HG03095 (cell line): ENCODE results near the gene UBTF.
"Not testable (repeated sequence)": the region's sequence is repeated elsewhere in the genome, so short reads cannot be mapped to it uniquely, and the experiment has no call there.

Source experiments
- ATAC-seq: cut with Tn5 transposase; IDR thresholded peaks from one replicate; pipeline ENCODE4 v1.9.1; 2021; ENCODE audit warnings: moderate library complexity; ENCODE audit not compliant: unreplicated experiment

Gene UBTF

DNA sequence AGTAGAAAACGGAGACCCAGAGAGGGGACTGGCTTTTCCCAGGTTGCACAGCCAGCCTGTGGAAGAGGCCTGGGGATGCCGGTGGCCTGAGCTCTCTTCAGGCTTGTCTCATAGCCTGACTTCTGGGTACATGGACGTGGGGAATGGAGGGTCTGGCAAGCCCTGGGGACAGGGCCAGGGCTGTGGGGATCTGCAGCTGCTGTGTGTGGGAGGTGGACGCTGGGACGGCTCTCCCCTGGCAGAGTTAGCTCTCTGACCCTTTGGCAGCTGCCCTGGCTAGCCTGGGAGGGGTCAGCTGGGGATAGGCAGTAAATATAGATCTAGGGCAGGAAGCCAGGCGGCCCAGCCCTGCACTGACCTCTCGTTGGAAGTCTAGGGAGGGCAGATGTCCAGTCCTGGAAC lies 28.0 kb upstream of the UBTF start:
- no peak for ATAC-seq

DNA sequence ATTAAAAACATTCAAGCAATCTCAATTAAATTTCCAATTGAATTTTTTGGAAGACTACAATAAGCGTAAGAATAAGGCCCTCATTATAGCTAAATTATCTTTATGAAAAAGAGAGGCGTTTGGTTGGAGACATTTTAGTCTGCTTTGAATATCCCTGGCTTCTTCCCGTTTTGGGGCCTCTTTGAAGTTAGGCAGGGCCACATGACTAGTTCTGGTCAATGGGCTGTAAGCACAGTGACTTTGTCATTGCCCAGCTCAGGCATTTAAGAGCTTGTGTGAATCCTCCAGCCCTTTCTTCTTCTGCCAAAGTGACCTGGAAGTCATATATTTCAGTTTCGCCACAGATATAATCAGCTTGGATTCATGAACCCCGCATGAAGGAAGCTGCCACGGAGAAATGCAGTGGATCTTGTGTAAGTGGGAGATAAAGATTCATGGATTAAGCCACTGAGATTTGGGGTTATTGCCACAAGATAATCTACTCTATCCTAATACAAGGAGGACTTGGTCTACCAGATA lies 21.7 kb upstream of the UBTF start:
- no peak for ATAC-seq

DNA sequence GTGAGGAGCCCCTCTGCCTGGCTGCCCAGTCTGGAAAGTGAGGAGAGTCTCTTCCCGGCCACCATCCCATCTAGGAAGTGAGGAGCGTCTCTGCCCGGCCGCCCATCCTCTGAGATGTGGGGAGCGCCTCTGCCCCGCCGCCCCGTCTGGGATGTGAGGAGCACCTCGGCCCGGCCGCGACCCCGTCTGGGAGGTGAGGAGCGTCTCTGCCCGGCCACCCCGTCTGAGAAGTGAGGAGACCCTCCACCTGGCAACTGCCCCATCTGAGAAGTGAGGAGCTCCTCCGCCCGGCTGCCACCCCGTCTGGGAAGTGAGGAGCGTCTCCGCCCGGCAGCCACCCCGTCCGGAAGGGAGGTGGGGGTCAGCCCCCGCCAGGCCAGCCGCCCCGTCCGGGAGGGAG lies 18.4 kb upstream of the UBTF start:
- ATAC-seq: not testable (repeated sequence)

DNA sequence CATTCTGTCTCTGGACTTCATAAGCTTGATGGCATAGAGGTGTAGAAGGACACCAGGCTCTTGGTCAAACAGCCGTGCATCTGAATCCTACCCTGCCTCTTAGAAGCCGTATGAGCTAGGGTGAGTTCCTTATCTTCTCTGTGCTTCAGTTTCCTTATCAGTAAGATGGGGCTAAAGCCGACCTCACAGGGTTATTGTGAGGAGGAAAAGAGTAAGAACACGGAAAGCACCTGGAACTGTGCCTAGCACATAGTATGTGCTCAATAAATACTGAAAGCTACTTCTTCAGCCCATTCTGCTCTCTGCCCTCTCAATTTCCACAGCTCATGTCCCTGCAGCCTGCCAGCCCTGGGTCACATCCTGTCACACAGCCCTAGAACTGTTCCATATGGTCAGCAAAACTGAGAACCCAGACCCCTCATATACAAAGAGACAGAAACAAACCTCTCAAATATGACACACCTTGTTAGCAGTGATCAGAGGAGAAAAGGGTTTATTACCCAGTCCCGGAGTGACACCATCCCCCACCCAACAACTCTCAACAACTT lies 17.0 kb upstream of the UBTF start:
- ATAC-seq: no peak

DNA sequence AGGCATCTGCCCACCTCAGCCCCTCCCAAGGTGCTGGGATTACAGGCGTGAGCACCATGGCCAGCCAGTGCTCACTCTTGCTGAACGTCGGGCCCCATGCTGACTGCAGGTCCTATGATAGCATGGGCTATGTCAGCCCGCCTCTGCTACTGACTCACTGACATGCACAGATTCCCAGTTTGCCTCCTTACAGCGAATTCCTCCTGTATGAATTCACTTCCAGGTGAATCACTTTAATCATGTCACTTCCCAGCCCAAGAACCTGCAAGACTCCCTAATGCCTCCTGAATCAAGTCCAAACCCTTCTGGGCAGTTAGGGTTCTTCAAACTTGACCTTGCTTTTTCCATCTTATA lies 16.1 kb upstream of the UBTF start:
- no peak for ATAC-seq

DNA sequence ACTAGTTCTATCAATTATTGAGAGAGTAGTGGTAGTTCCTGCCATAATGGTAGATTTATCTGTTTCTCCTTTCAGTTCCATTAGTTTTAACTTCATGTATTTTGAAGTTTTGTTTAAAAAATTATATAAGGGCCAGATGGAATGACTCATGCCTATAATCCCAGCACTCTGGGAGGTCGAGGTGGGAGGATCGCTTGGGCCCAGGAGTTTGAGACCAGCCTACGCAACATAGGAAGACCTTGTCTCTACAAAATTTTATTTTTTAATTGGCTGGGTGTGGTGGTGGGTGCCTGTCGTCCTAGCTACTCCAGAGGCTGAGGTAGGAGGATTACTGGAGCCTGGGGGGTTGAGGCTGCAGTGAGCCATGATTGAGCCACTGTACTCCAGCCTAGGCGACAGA lies 14.1 kb upstream of the UBTF start:
- no peak for ATAC-seq

DNA sequence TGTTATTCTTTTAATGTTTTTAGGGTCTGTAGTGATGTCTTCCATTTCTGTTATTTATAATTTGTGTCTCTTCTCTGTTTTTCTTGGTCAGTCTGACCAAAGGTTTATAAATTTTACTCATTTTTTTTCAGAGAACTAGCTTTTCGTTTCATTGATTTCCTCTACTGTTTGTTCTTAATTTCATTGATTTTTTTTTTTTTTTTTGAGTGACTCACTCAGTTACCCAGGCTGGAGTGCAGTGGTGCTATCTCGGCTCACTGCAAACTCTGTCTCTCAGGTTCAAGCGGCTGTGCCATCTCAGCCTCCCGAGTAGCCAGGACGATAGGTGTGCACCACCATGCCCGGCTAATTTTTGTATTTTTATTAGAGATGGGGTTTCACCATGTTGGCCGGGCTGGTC lies 12.6 kb upstream of the UBTF start:
- ATAC-seq: no peak

DNA sequence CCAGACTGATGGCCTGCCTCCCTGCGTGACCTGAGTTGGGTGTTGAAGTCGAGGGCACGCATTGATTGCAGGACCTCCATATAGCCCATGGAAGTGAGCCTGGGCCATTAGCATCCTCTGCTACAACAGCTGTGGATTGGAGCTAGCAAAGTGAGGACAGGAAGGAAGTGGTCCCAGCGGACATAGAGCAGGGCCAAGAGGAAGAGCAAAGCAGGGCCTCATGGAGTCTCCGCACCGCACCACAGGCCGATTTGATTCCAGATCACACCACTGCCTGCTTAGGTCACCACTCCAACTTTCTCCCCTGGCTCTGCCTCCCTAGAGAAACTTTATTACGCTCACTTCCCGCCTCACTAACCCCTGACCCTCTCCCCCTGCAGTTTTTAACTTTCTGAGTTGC lies 10.7 kb upstream of the UBTF start:
- no peak for ATAC-seq

DNA sequence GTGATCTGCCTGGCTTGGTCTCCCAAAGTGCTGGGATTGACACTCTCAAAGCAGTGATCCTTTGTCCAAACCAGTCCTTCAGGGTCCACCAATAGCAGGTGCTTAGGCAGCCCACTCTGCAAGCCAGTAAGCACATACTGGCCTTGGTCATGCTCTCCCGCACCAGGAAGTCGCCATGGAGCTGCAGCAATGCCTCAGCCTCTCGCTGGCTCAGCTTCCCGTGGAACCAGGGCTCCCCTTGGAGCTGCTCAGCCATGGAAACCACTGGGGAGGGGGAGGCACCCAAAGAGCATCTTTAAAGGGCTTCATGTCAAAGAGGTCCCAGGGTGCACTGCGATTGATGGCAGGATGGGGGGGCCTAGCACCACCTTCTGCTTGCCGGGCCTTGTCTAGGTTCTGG lies 9.6 kb upstream of the UBTF start:
- no peak for ATAC-seq

DNA sequence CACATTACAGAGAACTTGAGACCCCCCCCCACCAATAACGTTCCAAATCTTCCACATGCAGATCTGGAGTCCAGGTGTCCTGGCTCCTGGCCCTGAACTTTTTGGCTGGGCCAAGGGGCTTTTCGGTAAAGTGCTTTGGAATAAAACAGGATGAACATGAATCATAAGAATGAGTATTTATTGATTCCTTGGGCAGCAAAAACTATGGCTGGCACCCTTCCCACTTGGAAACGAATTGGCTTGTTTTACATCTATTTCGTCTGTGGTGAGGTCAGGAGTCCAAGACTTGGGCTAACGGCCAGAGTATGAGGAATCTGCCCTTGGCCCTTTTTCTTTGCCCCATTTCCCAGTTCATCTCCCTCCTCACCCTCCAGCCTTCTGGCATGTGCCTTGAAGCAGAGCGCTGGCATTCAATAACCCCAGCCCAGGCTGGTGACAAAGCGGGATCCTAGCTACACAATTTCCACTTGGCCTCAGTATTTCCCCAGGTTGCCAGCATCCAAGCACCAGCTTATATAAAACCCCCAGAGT lies 4.1 kb upstream of the UBTF start:
- no peak for ATAC-seq

DNA sequence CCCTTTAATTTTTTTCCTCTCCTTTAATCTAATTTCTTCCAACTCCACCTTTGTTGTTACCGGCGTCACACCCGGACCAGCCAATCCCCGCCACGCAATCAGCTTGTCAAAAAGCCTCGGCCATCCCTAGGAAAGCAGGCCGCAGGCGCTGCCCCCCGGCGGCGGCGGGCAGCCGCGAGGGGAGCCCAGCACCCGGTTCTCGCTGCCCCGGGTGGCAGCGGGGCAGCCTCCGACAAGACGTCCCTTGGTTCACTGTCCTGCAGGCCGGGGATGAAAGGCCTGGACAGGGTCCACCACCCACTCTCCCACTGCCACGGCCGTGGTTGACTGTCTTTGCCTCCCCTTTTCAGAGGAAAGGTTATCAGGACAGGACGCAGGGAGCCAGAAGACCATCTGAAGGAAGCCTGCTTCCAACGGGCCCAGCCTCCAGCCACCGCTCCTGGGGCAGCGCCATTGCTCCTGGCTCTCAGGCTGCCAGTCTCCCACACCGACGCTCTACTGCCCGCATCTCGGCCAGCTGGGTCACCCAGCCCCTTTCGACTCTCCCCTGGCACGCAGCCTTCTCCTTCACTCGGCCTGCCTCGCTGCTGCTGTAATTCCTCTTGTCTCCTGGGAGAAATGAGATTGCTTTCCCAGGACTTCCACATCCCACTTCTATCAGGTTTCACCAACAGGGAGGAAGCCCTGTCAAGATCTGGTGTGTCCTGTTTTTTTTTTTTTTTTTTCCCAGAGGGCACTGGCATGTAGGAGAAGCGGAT lies 2.8 kb upstream of the UBTF start:
- no peak for ATAC-seq

DNA sequence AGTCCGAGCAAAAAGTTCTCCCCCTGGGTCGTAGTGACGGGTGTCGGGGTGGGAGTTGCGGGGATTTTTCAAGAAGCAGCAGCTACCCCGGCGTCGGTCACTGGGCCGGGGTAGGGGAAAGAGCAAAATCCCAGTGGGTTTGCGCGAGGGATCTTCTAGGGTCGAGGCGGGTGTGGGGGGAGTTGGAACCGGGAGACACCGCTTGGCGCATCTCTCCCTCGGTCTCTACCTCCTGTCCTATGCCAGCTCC lies 2.3 kb upstream of the UBTF start:
- ATAC-seq: no peak

DNA sequence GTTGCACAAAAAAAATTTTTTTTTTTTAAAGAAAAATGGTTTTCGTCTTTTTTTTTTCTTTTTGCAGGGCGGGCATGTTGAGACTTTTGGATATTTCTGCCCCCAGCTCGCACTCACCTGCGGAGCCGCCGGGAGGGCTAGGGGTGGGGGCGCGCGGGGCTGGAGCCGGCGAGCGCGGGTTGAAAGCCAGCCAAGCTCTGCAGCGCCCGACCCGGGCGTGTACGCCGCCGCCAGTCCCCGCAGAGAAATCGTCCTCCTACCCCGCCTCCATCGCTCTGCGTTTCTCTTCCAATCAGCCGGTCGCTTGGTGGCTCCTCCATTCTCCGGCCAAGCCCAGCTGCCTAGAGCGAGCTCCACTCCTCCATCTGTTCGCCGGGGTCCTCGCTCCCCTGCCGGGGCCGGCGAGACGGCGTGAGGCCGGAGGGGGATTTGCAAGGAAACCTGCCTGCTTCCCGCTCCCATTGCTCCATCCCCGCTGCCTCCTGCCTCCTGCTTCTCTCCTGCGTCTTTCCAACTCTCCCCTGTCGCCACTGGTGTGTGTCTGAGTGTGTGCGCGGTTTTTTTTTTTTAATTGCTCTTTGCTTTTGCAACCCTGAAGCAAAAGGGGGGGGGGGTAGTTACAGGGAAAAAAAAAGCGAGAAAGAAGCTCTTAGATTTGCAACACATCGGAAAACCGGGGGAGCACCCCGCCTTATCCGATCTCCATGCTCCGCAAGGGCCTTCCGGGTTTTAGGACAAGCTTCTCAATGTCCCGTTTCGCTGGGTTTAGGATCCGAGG lies 1.8 kb upstream of the UBTF start:
- ATAC-seq: no peak

DNA sequence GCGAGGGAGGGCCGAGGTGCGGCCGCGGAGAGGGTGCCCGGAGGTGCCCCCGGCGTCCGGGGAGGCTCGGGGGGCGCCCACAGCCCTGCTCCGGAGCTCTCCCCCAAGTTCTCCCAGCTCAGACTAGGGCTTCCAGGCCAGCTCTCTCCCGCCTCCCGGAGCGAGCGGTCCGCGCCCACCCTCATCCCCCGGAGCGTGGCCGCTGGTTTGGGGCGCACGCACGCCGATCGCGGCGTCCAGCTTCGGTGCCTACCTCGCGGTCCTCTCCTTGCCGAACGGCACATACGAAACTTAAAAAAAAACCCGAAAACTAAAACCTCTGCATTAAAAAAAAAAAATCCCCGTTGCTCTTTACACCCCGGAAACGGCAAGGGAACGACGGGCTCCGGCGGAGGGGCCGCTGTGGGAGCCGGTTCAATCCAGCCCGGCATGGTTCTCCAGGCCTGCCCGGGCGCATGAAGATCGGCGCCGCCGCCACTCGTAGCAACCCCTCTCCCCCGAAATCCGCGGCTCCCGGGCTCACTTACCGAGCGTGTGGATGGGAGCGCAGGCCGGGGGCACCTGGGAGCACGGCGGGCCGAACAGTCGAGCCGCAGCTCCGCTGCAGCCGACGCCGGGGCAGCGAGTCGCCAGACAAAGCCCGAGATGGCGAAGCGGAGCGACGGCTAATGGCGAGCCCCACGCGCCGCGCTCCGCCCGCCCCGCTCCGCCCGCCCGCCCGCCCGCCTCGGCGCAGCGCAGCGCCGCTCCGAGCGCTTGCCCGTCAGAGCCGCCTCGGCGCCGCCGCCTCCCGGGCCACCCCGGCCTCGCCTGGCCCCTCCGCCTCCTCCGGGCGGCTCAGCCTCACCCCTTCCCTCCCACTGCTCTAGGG lies 973 bp upstream of the UBTF start:
- peak; percentile 7 for ATAC-seq

DNA sequence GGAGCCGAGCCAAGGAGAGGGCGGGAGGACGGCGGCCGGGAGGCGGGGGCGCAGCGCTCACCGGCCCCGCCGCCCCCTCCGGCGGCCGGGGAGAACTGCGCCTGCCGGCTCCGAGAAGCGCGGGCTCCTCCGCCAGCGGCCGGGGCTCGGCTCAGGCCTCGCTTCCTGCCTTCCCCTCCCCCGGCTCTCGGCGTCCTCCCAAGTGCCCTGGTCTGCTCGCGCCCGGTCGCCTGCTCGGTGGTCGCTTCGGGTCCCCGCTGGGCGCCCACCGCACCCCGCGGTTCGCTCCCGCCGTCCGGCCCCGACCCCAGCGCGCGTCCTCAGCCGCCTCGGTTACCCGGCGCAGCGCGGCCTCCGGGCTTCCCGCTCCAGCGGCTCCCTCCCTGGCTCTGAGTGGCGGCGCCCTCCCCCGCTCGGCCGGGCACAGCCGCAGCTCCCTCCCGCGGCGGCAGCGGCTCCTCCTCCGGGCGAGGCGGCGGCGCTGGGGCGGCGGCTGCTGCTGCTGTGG lies 313 bp downstream of the UBTF start:
- peak; percentile 31 for ATAC-seq

DNA sequence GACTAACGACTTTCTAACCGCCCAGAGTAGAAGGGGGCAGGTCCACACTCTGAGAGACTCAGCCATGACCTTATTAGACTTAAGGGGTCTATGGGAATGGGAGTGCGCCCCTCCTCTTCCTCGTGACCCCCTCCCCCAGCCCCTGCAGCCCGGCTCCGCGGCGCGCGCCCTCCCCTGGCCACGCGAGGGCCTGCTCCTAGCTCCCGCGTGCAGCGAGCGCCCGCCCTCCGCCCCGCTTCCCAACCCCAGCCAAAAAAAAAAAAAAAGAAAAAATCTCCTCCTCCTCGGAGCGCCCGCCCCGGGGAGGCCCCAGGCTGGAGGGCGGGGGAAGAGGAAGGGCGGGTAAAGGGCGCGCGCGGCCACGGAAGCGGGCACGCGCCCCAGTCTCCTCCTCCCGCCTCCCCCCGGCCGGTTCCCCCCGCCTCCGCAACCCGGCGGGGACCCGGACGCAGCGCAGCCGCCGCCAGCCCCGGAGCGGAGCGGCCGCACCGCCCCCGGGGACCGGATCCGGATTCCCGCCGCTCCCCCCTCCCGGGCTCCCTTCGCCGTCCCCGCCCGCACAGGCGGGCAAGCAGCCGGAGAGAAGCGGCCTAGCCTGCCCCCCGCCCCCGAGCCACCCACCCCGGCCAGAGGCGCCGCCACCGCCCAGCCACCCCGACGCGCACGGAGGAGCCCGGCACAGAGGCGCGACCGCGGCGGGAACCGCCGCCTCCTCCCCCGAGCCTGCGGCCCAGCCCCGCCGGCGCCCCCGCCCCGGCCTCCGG lies 949 bp downstream of the UBTF start:
- no peak for ATAC-seq

DNA sequence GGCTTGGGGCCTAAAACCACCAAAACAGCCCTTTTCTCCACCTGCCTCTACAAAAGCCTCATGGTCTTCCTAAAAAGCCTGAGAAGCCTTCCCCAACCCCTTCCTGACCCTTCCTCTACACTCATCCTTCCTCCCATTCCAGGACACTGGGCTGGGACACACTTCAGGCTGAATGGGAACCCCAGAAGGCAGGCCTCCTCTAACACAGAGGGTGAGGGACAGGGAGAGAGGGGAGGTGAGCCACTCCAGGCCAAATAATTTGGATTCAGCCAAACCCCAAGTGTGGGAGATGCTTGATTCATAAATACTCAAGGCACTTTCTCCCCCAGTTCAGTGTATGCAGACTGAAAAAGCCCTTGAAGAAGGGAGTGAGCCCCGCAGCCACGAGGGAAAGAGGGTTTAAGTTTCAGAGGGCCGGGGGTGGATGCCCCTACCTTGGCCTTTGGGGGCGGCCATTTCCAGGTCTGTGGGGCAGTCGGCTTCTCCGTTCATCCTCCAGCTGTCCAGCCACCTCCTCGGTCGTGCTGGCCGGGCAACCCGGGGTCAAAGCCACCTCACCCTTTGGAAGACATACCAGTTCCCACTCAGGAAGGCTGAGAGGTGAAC lies 1.6 kb downstream of the UBTF start:
- ATAC-seq: no peak

DNA sequence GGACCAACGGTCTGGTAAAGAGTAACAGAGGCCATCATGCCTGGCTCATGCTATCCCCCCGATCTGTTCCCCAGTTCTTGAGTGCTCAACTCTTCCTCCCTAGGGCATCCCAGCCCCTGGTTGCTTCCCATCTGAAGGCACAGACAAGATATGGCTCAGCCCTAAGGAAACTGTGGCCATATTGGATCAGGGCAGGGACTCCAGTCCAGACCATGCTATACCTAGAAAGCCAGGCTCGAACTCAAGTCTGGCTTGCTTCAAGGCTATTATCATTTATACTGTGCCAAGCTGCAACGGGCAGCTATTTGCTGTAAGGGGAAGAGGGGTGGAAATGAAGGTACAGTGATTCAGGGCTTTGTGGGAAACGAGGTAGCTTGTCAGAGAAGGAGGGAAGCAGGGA lies 2.8 kb downstream of the UBTF start:
- no peak for ATAC-seq

DNA sequence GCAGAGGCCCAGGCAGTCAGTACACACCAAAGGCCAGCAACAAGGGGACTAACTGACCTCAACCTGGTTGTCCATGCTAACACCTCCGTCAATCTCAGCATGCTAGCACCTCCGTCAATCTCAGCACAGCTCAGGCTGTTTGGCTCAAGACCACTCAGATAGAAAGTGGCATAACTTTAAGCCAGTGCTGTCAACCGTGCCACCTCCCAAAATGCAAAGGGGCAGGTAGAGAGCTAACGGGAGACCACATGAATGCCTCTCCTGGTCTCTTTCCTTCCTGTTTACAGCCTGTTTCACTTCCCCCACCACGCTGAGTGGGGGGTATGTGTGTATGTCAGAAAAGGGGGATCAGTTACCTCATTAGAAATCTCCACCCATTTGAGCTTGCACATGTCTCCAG lies 3.3 kb downstream of the UBTF start:
- no peak for ATAC-seq

DNA sequence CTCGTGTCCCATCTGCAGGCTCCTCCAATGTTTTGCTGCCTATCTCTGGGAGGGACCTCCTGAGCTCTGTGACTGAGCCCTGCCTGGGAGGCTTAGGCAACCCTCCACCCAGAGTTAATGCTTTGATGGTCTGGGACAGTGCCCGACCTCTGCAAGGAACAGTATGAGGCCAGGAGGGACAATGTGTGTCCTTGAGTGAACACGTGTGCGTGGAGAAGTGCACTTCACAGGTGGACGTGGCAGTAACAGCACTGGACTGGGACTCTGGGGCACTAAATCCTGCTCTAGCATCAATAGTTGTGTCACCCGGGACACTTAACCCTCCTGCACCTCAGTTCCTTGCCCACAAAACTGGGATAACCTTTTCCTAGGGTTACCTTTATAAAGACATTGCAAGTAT lies 4.6 kb downstream of the UBTF start:
- no peak for ATAC-seq
